Endothelial cell (in vitro differentiated cells): ENCODE measurements around the gene CCKAR. TPM values are rescaled to one million over a fixed set of nuclear protein-coding genes. Genes with fewer than 3 reads are reported as not detected.

Experiments used
- DNase-seq: peaks from one replicate; pipeline ENCODE4 v3.0.0; 2021; ENCODE audit warnings: low spot score
- H3K27ac Mint-ChIP-seq: one replicate; pipeline ENCODE4 v1.8.0; 2021; ENCODE audit warnings: mixed read lengths, inconsistent platforms; ENCODE audit not compliant: unreplicated experiment
- H3K27me3 Mint-ChIP-seq: one replicate; pipeline ENCODE4 v1.8.0; 2021; ENCODE audit warnings: mild to moderate bottlenecking, moderate library complexity, mixed read lengths, inconsistent platforms; ENCODE audit not compliant: unreplicated experiment
- H3K36me3 Mint-ChIP-seq: one replicate; pipeline ENCODE4 v1.8.0; 2021; ENCODE audit warnings: mild to moderate bottlenecking, low read depth, mixed read lengths, inconsistent platforms; ENCODE audit not compliant: unreplicated experiment
- H3K4me1 Mint-ChIP-seq: one replicate; pipeline ENCODE4 v1.8.0; 2021; ENCODE audit warnings: mild to moderate bottlenecking, mixed read lengths, inconsistent platforms; ENCODE audit not compliant: unreplicated experiment
- H3K4me3 Mint-ChIP-seq: one replicate; pipeline ENCODE4 v1.8.0; 2021; ENCODE audit warnings: mild to moderate bottlenecking, mixed read lengths, inconsistent platforms; ENCODE audit not compliant: unreplicated experiment
- H3K9me3 Mint-ChIP-seq: one replicate; pipeline ENCODE4 v1.8.0; 2021; ENCODE audit warnings: mixed read lengths, inconsistent platforms; ENCODE audit not compliant: unreplicated experiment
- CTCF ChIP-seq: fragments of 200-600 bp; sonication (generic); IDR thresholded peaks from one replicate; pipeline ENCODE4 v1.5.0; 2021; ENCODE audit warnings: antibody characterized with exemption; ENCODE audit not compliant: unreplicated experiment
- total RNA-seq: library from RNA; stranded (reverse); fragmentation: NEBNext Ultra II Directional; extraction: Animal tissue kit (Norgen Biotek cat#: 25700); gene quantifications from one replicate; pipeline ENCODE4 v1.2.1, GENCODE V29; 2021; ENCODE audit not compliant: unreplicated experiment

Gene CCKAR
- total RNA-seq, 1 donor from 2014 or later = not detected

GRCh38 chr4:26459756-26460530, 30.3 kb downstream of the CCKAR start:
- no peak overlapping the region for H3K27ac Mint-ChIP-seq
- no peak for DNase-seq
- peaks cover 5% of the 10 kb centered on the region for H3K27me3 Mint-ChIP-seq
- H3K9me3 Mint-ChIP-seq = no peaks in the 10 kb centered on the region
- no peak overlapping the region for H3K4me3 Mint-ChIP-seq
- TF ChIP-seq CTCF = no peak
- H3K4me1 Mint-ChIP-seq = no peaks in the 10 kb centered on the region
- H3K36me3 Mint-ChIP-seq = no peaks in the 10 kb centered on the region

GRCh38 chr4:26459054-26459755, 31.1 kb downstream of the CCKAR start:
- DNase-seq = no peak
- TF ChIP-seq CTCF = peak; percentile 40
- Mint-ChIP-seq H3K4me1 (no peaks in the 10 kb centered on the region), H3K27ac (no peak overlapping the region), H3K9me3 (no peaks in the 10 kb centered on the region), H3K27me3 (peaks cover 4% of the 10 kb centered on the region), H3K4me3 (no peak overlapping the region), H3K36me3 (no peaks in the 10 kb centered on the region)

GRCh38 chr4:26458157-26458561, 32.1 kb downstream of the CCKAR start:
- DNase-seq = no peak
- no peak overlapping the region for H3K27ac Mint-ChIP-seq
- no peaks in the 10 kb centered on the region for H3K4me1 Mint-ChIP-seq
- peaks cover 4% of the 10 kb centered on the region for H3K27me3 Mint-ChIP-seq
- H3K36me3 Mint-ChIP-seq = no peaks in the 10 kb centered on the region
- no peak for TF ChIP-seq CTCF
- H3K9me3 Mint-ChIP-seq = no peaks in the 10 kb centered on the region
- H3K4me3 Mint-ChIP-seq = no peak overlapping the region

- peaks cover 3% of the 10 kb centered on the region for H3K27me3 Mint-ChIP-seq
- TF ChIP-seq CTCF = no peak
- H3K4me1 Mint-ChIP-seq = peaks cover 6% of the 10 kb centered on the region
- H3K9me3 Mint-ChIP-seq = no peaks in the 10 kb centered on the region
- H3K27ac Mint-ChIP-seq = no peak overlapping the region
- DNase-seq = no peak
- no peaks in the 10 kb centered on the region for H3K36me3 Mint-ChIP-seq
- no peak overlapping the region for H3K4me3 Mint-ChIP-seq
Observed at GRCh38 chr4:26457412-26457811, 32.9 kb downstream of the CCKAR start.

GRCh38 chr4:26455571-26455970, 34.7 kb downstream of the CCKAR start:
- no peak overlapping the region for H3K4me3 Mint-ChIP-seq
- H3K9me3 Mint-ChIP-seq = no peaks in the 10 kb centered on the region
- H3K4me1 Mint-ChIP-seq = peaks cover 8% of the 10 kb centered on the region
- DNase-seq = no peak
- no peak overlapping the region for H3K27ac Mint-ChIP-seq
- no peaks in the 10 kb centered on the region for H3K36me3 Mint-ChIP-seq
- no peak for TF ChIP-seq CTCF
- H3K27me3 Mint-ChIP-seq = peaks cover 2% of the 10 kb centered on the region
